ENCODE data around the gene SLC35E4. TPM values are rescaled to one million over a fixed set of nuclear protein-coding genes. Genes with fewer than 3 reads are reported as not detected.

SLC35E4 gene
- total and polyA plus RNA-seq, 2 donors (not counting 1 experiment from before 2014, with no cell fraction given), result 0.39 to 3.4 TPM

GRCh38 chr22:30596199-30596598 lies 39.4 kb upstream of the SLC35E4 start:
- no peaks in the 10 kb centered on the region for H3K4me1 Mint-ChIP-seq
- H3K27me3 ChIP-seq (replicated peaks in 1 of 4; ENCODE audit: control extremely low read depth in 1 of 4, control insufficient read depth in 3 of 4, insufficient read depth in 4 of 4, low read length in 3 of 4), result peaks cover 0 to 2% (median under 1%) of the 10 kb centered on the region in 4 experiments
- H3K4me1 ChIP-seq (ENCODE audit: control insufficient read depth in 2 of 2, insufficient read depth in 2 of 2, low read length in 2 of 2), result peaks cover 4 to 7% of the 10 kb centered on the region in 2 donors
- no peak overlapping the region for H3K4me2 ChIP-seq (replicated peaks; ENCODE audit: low read depth, low read length, poor library complexity, severe bottlenecking)
- no peaks in the 10 kb centered on the region for H3K9me3 Mint-ChIP-seq (ENCODE audit: insufficient read depth)
- peaks cover 3% of the 10 kb centered on the region for H3K27me3 Mint-ChIP-seq
- WGBS (ENCODE audit: insufficient coverage), result no CpG with 5 or more reads among the region's 2 CpGs
- H4K20me1 ChIP-seq (ENCODE audit: control insufficient read depth, insufficient read depth, low read length, poor library complexity, severe bottlenecking), result peaks cover 2% of the 10 kb centered on the region
- H3K27ac ChIP-seq (ENCODE audit: low read length in 2 of 2), result no peak overlapping the region
- intact Hi-C loops (cut with micrococcal nuclease), result loop anchor here (10.0 kb wide), 1 partner anchor 201 kb away; the partner anchor contains the start of gene SEC14L2
- no peaks in the 10 kb centered on the region for H3K9me3 ChIP-seq (ENCODE audit: control extremely low read depth in 1 of 3, control insufficient read depth in 2 of 3, insufficient read depth in 1 of 3, low read length in 2 of 3)
- H2AFZ ChIP-seq (ENCODE audit: insufficient read depth, low read depth, low read length, poor library complexity, severe bottlenecking), result no peak overlapping the region
- no peak overlapping the region for H3K4me3 ChIP-seq (ENCODE audit: control extremely low read depth in 1 of 5, extremely low read depth in 1 of 5, insufficient read depth in 1 of 5, low read depth in 2 of 5, low read length in 4 of 5)
- H3K79me2 ChIP-seq (ENCODE audit: control insufficient read depth, insufficient read depth, low read length), result peaks cover 8% of the 10 kb centered on the region
- TF ChIP-seq, protein P1, sequence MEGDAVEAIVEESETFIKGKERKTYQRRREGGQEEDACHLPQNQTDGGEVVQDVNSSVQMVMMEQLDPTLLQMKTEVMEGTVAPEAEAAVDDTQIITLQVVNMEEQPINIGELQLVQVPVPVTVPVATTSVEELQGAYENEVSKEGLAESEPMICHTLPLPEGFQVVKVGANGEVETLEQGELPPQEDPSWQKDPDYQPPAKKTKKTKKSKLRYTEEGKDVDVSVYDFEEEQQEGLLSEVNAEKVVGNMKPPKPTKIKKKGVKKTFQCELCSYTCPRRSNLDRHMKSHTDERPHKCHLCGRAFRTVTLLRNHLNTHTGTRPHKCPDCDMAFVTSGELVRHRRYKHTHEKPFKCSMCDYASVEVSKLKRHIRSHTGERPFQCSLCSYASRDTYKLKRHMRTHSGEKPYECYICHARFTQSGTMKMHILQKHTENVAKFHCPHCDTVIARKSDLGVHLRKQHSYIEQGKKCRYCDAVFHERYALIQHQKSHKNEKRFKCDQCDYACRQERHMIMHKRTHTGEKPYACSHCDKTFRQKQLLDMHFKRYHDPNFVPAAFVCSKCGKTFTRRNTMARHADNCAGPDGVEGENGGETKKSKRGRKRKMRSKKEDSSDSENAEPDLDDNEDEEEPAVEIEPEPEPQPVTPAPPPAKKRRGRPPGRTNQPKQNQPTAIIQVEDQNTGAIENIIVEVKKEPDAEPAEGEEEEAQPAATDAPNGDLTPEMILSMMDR (IDR thresholded peaks at IDR 0.05), result no peak
- no peak for TF ChIP-seq EZH2 (IDR thresholded peaks at IDR 0.05; ENCODE audit: borderline replicate concordance, insufficient read depth, low read depth, low read length, poor library complexity, severe bottlenecking)
- ChIA-PET POLR2A (no interaction called here), CTCF (no interaction called here)
- ATAC-seq (ENCODE audit: low read depth) (no peak), DNase-seq (no peak)
- no peak overlapping the region for H3K9ac ChIP-seq (ENCODE audit: low read length)
- H3K4me3 Mint-ChIP-seq, result no peak overlapping the region
- H3K27ac Mint-ChIP-seq, result no peak overlapping the region
- H3K36me3 ChIP-seq (replicated peaks in 1 of 2; ENCODE audit: control extremely low read depth in 1 of 2, control insufficient read depth in 1 of 2, extremely low read depth in 1 of 2, insufficient read depth in 2 of 2, low read length in 1 of 2), result no peaks in the 10 kb centered on the region

GRCh38 chr22:30596886-30597285 lies 38.7 kb upstream of the SLC35E4 start:
- Mint-ChIP-seq H3K27ac (no peak overlapping the region), H3K4me1 (no peaks in the 10 kb centered on the region), H3K27me3 (peaks cover 3% of the 10 kb centered on the region), H3K4me3 (no peak overlapping the region), H3K9me3 (ENCODE audit: insufficient read depth) (no peaks in the 10 kb centered on the region)
- no peak overlapping the region for H3K4me2 ChIP-seq (replicated peaks; ENCODE audit: low read depth, low read length, poor library complexity, severe bottlenecking)
- H3K9me3 ChIP-seq (ENCODE audit: control extremely low read depth in 1 of 3, control insufficient read depth in 2 of 3, insufficient read depth in 1 of 3, low read length in 2 of 3), result no peaks in the 10 kb centered on the region
- H4K20me1 ChIP-seq (ENCODE audit: control insufficient read depth, insufficient read depth, low read length, poor library complexity, severe bottlenecking), result no peaks in the 10 kb centered on the region
- no peak for TF ChIP-seq EZH2 (IDR thresholded peaks at IDR 0.05; ENCODE audit: borderline replicate concordance, insufficient read depth, low read depth, low read length, poor library complexity, severe bottlenecking)
- TF ChIP-seq, protein P1 (IDR thresholded peaks at IDR 0.05), result no peak
- DNase-seq, result no peak
- H3K4me3 ChIP-seq (ENCODE audit: control extremely low read depth in 1 of 5, extremely low read depth in 1 of 5, insufficient read depth in 1 of 5, low read depth in 2 of 5, low read length in 4 of 5), result no peak overlapping the region
- intact Hi-C loops (cut with micrococcal nuclease), result loop anchor here (10.0 kb wide), 1 partner anchor 202 kb away; the partner anchor contains the start of gene SEC14L2
- peaks cover 3 to 5% of the 10 kb centered on the region in 2 donors for H3K4me1 ChIP-seq (ENCODE audit: control insufficient read depth in 2 of 2, insufficient read depth in 2 of 2, low read length in 2 of 2)
- WGBS (ENCODE audit: insufficient coverage), result 94% methylated on average over 29 of the region's 29 CpGs
- H2AFZ ChIP-seq (ENCODE audit: insufficient read depth, low read depth, low read length, poor library complexity, severe bottlenecking), result no peak overlapping the region
- POLR2A ChIA-PET, result no interaction called here
- no peaks in the 10 kb centered on the region for H3K36me3 ChIP-seq (replicated peaks in 1 of 2; ENCODE audit: control extremely low read depth in 1 of 2, control insufficient read depth in 1 of 2, extremely low read depth in 1 of 2, insufficient read depth in 2 of 2, low read length in 1 of 2)
- no peak overlapping the region for H3K27ac ChIP-seq (ENCODE audit: low read length in 2 of 2)
- H3K9ac ChIP-seq (ENCODE audit: low read length), result no peak overlapping the region
- peaks cover 0 to 2% (median under 1%) of the 10 kb centered on the region in 4 experiments for H3K27me3 ChIP-seq (replicated peaks in 1 of 4; ENCODE audit: control extremely low read depth in 1 of 4, control insufficient read depth in 3 of 4, insufficient read depth in 4 of 4, low read length in 3 of 4)
- peaks cover 1% of the 10 kb centered on the region for H3K79me2 ChIP-seq (ENCODE audit: control insufficient read depth, insufficient read depth, low read length)
- CTCF ChIA-PET, result no interaction called here
- ATAC-seq (ENCODE audit: low read depth), result no peak
